Adipocyte (in vitro differentiated cells): Measurements from ENCODE around the gene TTYH3.

Experiments used
- DNase-seq: peaks from one replicate; pipeline ENCODE4 v3.0.0-alpha.2; 2015; ENCODE audit warnings: low read depth
- H3K27me3 ChIP-seq: replicated peaks from 2 replicates; pipeline ENCODE4 v1.7.0; 2013; ENCODE audit warnings: mild to moderate bottlenecking, low read length, moderate library complexity; ENCODE audit not compliant: control insufficient read depth, insufficient read depth
- H3K36me3 ChIP-seq: 2 replicates; pipeline ENCODE4 v1.7.0; 2013; ENCODE audit warnings: low read length, mild to moderate bottlenecking, moderate library complexity; ENCODE audit not compliant: control insufficient read depth, insufficient read depth, severe bottlenecking
- H3K4me1 ChIP-seq: 2 replicates; pipeline ENCODE4 v1.7.0; 2013; ENCODE audit warnings: mild to moderate bottlenecking, low read length, moderate library complexity; ENCODE audit not compliant: control insufficient read depth, insufficient read depth
- H3K4me3 ChIP-seq: 2 replicates; pipeline ENCODE4 v1.7.0; 2013; ENCODE audit warnings: mild to moderate bottlenecking, low read length, moderate library complexity
- H3K9ac ChIP-seq: 2 replicates; pipeline ENCODE4 v1.7.0; 2013; ENCODE audit warnings: mild to moderate bottlenecking, low read length, moderate library complexity
- H3K9me3 ChIP-seq: 2 replicates; pipeline ENCODE4 v1.7.0; 2013; ENCODE audit warnings: mild to moderate bottlenecking, low read length, moderate library complexity; ENCODE audit not compliant: control insufficient read depth

Gene TTYH3

DNA sequence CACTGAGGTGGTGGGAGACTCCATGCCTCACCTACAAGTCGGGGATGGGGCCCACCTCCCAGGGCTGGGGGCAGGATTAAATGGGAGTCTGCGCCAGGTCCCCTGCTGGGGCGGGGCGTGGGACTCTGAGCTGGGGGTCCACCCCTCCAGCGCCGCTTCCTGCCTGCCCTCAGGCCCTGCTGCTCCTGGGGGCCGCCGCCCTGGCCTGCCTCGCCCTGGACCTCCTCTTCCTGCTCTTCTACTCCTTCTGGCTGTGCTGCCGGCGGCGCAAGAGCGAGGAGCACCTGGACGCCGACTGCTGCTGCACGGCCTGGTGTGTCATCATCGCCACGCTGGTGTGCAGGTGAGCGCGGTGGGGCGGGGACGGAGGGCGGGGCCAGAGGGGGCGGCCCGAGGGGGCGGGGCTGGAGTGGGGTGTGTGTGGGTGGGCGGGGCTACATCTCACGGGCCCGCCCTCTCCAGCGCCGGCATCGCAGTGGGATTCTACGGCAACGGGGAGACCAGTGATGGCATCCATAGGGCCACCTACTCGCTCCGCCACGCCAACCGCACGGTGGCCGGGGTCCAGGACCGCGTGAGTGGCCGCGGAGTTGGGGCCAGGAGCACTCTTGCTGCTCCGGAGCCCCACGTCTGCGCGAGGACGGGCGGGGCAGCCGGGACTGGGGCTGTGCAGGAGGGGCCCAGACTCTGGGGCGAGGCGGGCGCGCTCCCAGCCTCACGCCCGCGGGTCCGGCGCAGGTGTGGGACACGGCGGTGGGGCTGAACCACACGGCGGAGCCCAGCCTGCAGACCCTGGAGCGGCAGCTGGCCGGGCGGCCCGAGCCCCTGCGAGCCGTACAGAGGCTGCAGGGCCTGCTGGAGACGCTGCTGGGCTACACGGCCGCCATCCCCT, 15.1 kb downstream of the TTYH3 start:
- peaks cover 4% of the 10 kb centered on the region for H3K4me1 ChIP-seq
- H3K9me3 ChIP-seq, result no peaks in the 10 kb centered on the region
- H3K27me3 ChIP-seq, result no peaks in the 10 kb centered on the region
- H3K4me3 ChIP-seq, result no peak overlapping the region
- DNase-seq, result no peak
- H3K9ac ChIP-seq, result no peak overlapping the region
- H3K36me3 ChIP-seq, result peaks cover 24% of the 10 kb centered on the region

DNA sequence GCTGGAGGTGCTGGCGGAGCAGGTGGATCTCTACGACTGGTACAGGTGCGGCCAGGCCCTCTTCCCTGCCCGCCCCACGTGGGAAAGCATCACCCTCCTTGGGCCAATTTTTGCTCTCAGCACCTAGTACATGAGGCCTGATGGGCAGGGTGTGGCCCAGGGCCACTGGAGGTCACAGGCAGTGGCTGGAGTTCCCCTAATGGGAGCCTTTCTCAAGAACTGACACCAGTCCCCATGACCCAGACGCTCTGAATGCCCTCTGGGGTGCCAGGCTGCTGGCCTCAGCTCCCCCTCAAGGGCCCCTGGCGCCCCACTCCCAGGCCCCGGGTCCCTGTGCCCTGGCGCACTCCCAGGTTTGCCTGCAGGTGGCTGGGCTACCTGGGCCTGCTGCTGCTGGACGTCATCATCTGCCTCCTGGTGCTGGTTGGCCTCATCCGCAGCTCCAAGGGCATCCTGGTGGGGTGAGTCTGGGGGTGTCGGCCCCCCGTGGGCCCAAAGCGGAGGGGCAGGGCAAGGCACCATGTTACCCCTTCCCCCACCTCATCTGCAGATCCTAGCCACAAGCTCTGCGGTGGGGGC, 15.9 kb downstream of the TTYH3 start:
- Histone ChIP-seq H3K9me3 (no peaks in the 10 kb centered on the region), H3K27me3 (no peaks in the 10 kb centered on the region), H3K36me3 (peaks cover 25% of the 10 kb centered on the region), H3K4me1 (no peaks in the 10 kb centered on the region), H3K4me3 (no peak overlapping the region), H3K9ac (no peak overlapping the region)
- DNase-seq, result no peak

DNA sequence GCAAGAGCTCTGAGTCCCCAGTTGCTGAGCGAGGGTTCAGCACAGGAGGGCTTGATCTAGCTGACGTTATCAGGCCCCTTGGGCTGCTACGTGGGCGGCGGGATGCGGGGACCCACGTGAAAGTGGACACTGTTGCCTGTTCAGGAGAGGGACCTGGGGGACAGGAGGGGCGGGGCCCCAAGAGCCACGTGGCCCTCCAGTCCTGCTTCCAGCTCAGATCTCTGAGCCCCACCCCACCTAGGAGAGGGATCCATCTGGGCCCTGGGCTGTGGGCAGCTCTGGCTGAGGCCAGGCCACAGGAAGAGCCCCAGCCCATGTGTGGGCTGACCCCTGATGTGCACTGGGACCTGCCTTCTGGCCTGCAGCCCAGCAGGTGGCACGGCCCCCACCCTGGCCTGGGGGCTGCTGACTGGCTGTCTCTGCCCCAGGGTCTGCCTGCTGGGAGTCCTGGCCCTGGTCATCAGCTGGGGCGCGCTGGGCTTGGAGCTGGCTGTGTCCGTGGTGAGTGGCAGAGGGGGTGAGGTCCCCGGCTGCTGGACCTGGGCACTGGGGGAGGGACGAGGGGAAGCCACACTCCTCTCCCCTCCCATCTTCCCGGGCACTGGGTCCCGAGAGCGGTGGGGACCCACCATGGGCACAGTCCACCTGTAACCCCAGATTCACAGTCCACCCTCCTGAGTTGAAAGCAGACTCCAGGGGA, 17.5 kb downstream of the TTYH3 start:
- no peaks in the 10 kb centered on the region for H3K27me3 ChIP-seq
- H3K36me3 ChIP-seq, result peaks cover 25% of the 10 kb centered on the region
- no peak overlapping the region for H3K4me3 ChIP-seq
- H3K9ac ChIP-seq, result no peak overlapping the region
- no peaks in the 10 kb centered on the region for H3K4me1 ChIP-seq
- no peak for DNase-seq
- H3K9me3 ChIP-seq, result no peaks in the 10 kb centered on the region

DNA sequence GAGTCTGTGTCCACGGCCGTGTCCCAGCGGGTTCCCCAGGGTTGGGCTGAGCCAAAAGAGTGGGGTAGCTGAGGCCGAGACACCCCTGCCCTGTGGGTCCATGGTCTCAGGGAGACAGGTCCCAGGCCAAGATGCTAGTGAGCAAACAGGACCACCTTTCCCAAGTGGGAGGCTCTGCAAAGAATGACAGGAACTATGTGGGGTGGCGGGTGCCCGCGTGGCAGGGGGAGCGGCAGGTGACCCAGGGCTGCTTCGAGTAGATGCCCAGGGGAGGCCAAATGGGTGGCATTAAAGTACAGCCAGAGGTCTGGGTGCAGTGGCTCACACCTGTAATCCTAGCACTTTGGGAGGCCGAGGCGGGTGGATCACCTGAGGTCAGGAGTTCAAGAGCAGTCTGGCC, 18.2 kb downstream of the TTYH3 start:
- peaks cover 25% of the 10 kb centered on the region for H3K36me3 ChIP-seq
- no peak overlapping the region for H3K9ac ChIP-seq
- no peak for DNase-seq
- no peak overlapping the region for H3K4me3 ChIP-seq
- no peaks in the 10 kb centered on the region for H3K27me3 ChIP-seq
- H3K4me1 ChIP-seq, result no peaks in the 10 kb centered on the region
- no peaks in the 10 kb centered on the region for H3K9me3 ChIP-seq

DNA sequence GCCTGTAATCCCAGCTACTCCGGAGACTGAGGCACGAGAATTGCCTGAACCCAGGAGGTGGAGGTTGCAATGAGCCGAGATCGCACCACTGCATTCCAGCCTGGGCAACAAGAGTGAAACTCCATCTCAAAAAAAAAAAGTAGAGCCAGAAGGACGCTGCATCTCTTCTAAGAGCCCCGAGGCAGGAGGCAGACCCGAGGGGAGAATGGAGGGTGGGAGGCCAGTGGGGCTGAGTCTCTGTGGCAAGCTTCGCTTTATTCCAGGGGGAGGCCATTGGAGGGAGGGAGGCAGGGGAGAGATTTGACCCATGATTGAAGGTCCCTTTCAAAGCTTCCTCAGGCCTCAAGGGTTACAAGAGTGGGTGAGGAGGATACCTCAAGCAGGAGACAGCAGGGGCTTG, 18.7 kb downstream of the TTYH3 start:
- Histone ChIP-seq H3K36me3 (peaks cover 25% of the 10 kb centered on the region), H3K4me3 (no peak overlapping the region), H3K9me3 (no peaks in the 10 kb centered on the region), H3K9ac (no peak overlapping the region), H3K4me1 (no peaks in the 10 kb centered on the region), H3K27me3 (no peaks in the 10 kb centered on the region)
- DNase-seq, result no peak

DNA sequence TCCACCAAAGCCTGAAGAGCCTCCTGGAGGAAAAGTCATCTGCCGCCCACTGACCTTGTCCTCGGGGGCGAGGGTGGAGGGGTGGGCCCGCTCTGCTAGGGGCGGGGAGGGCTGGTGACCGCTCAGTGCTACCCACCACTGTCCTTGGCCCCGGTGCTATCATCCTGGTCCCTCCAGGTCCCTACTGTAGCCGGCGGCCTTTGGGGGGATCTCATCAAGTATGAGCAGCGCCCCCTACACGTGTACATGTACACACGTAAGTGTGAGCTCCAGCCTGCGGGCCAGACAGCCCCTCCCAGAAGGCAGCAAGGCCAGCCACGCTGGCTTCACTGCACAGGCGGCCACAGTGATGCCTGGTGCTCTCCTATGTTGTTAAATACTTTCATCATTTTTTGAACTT, 19.6 kb downstream of the TTYH3 start:
- H3K9me3 ChIP-seq, result no peaks in the 10 kb centered on the region
- peaks cover 26% of the 10 kb centered on the region for H3K36me3 ChIP-seq
- DNase-seq, result no peak
- no peak overlapping the region for H3K4me3 ChIP-seq
- no peaks in the 10 kb centered on the region for H3K27me3 ChIP-seq
- H3K4me1 ChIP-seq, result no peaks in the 10 kb centered on the region
- H3K9ac ChIP-seq, result no peak overlapping the region

DNA sequence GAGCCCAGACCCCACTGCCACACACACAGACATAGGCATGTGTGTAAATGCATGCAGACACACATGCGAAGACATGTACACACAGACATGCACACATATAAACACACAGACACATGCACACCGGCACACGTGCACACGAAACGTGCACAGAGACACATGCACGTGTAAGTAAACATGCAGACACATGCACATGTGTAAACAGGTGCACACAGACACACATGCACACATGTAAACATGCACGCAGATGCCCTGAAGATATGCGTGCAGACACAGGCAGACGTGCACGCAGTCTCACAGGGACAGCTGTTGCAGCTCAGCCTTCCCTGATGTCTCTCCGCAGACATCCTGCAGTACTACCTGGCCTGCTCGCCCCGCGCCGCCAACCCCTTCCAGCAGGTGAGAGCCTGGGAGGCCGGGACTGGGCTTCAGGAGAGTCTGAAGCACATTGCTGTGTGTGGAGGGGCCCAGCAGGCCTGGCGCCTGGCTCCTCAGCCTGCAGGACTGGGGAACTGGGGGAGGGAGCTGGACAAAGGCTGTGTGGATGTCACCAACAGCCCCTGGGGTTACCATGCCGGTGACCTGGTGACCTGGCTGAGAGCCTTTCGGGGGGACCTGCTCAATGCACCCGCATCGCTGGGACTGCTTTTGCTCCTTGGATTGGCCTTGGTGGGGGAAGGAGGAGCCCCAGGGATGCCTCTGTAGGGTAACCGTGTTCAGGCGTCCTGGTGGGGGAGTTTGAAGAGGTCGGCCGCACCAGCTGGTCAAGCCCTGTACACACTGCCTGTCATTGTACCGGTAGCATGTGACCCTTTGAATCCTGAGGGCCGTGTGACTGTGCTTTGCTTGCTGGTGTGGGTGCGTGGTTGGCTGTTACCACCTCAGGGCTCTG, 20.3 kb downstream of the TTYH3 start:
- DNase-seq, result no peak
- H3K36me3 ChIP-seq, result peaks cover 32% of the 10 kb centered on the region

DNA sequence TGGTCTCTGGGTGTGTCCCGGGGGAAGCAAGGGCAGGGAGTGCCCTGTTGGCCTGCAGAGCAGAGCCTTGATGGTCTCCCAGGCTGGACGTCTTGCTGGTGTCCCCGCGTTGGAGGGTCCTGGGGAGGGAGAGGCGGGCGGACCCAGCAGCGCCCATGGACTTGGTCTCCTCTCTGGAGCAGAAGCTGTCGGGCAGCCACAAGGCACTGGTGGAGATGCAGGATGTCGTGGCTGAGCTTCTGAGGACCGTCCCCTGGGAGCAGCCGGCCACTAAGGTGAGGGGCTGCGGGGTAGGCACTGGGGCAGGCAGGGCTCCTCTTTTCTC, 20.9 kb downstream of the TTYH3 start:
- H3K27me3 ChIP-seq, result no peaks in the 10 kb centered on the region
- no peaks in the 10 kb centered on the region for H3K4me1 ChIP-seq
- no peaks in the 10 kb centered on the region for H3K9me3 ChIP-seq
- no peak overlapping the region for H3K9ac ChIP-seq
- no peak for DNase-seq
- H3K36me3 ChIP-seq, result peaks cover 28% of the 10 kb centered on the region
- H3K4me3 ChIP-seq, result no peak overlapping the region

More for the DNA sequence above, 20.3 kb downstream of the TTYH3 start:
- Histone ChIP-seq H3K4me3 (no peak overlapping the region), H3K9ac (no peak overlapping the region), H3K4me1 (no peaks in the 10 kb centered on the region), H3K9me3 (no peaks in the 10 kb centered on the region), H3K27me3 (no peaks in the 10 kb centered on the region)

DNA sequence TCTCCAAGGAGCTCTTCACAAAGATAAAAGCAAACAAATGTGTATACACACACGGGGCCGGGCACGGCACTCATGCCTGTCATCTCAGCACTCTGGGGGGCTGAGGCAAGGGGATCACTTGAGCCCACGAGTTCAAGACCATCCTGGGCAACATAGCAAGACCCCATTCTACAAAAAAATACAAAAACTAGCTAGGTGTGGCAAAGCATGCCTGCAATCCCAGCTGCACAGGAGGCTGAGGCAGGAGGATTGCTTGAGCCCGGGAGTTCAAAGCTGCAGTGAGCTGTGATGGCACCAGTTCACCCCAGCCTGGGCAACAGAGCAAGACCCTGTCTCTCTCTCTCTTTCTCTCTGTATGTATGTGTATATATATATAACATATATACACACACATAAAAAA, 22.3 kb downstream of the TTYH3 start:
- no peaks in the 10 kb centered on the region for H3K27me3 ChIP-seq
- peaks cover 25% of the 10 kb centered on the region for H3K36me3 ChIP-seq
- no peaks in the 10 kb centered on the region for H3K4me1 ChIP-seq
- H3K9me3 ChIP-seq, result no peaks in the 10 kb centered on the region
- H3K9ac ChIP-seq, result no peak overlapping the region
- DNase-seq, result no peak
- H3K4me3 ChIP-seq, result no peak overlapping the region

DNA sequence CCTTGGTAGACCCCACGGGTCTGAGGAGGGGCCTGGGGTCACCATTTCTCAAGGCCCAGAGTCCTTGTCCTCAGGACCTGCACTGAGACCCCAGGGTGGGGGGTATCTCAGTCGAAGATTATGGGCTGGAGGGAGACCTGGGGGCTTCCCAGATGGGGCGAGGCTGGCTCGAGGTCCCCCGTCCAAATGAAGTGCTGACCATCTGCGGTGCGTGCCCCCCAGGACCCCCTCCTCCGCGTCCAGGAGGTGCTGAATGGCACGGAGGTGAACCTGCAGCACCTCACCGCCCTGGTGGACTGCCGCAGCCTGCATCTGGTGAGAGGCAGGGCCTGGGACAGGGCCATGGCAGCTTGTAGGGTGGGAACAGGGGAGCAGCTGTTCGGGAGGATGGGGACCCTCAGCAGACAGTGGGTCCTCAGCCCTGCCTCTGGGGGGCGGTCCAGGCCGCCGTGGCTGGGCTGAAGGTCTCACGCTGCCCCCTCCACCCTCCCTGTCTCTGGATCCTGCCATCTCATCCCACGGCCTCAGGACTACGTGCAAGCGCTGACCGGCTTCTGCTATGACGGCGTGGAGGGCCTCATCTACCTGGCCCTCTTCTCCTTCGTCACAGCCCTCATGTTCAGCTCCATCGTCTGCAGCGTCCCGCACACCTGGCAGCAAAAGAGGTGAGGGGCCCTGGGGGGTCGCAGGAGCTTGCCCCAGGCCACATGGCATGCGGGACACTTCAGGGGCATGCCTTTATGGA, 24.3 kb downstream of the TTYH3 start:
- H3K9me3 ChIP-seq, result no peaks in the 10 kb centered on the region
- H3K9ac ChIP-seq, result no peak overlapping the region
- no peaks in the 10 kb centered on the region for H3K4me1 ChIP-seq
- no peak for DNase-seq
- no peak overlapping the region for H3K4me3 ChIP-seq
- H3K27me3 ChIP-seq, result no peaks in the 10 kb centered on the region
- peaks cover 18% of the 10 kb centered on the region for H3K36me3 ChIP-seq
